Panc1 (cell line): Measurements from ENCODE around the gene HIKESHI.

ENCODE experiments used
- CTCF ChIP-seq: fragments of 450-650 bp; IDR thresholded peaks from 2 replicates; pipeline ENCODE4 v1.5.1; 2017; ENCODE audit warnings: mild to moderate bottlenecking
- POLR2AphosphoS5 ChIP-seq: IDR thresholded peaks from 2 replicates; pipeline ENCODE4 v1.6.1; 2012; ENCODE audit warnings: mild to moderate bottlenecking, low read depth, low read length, moderate library complexity
- REST ChIP-seq, 2 experiments: IDR thresholded peaks; 2 replicates each; pipeline ENCODE4 v1.6.1; 2011 to 2012; ENCODE audit warnings: low read depth in 2 of 2, control low read depth in 1 of 2, low read length in 1 of 2, mild to moderate bottlenecking in 1 of 2, moderate library complexity in 1 of 2; ENCODE audit not compliant: insufficient read depth in 1 of 2

GRCh38 chr11:86386746-86387145 lies 84.7 kb downstream of the HIKESHI start:
- TF ChIP-seq CTCF (no peak), POLR2AphosphoS5 (no peak), REST (IDR thresholded peaks at IDR 0.05; ENCODE audit: insufficient read depth in 1 of 2, low read depth in 2 of 2, low read length in 1 of 2) (no peak)
